Measurements from ENCODE around the gene NEURL1B.

DNA sequence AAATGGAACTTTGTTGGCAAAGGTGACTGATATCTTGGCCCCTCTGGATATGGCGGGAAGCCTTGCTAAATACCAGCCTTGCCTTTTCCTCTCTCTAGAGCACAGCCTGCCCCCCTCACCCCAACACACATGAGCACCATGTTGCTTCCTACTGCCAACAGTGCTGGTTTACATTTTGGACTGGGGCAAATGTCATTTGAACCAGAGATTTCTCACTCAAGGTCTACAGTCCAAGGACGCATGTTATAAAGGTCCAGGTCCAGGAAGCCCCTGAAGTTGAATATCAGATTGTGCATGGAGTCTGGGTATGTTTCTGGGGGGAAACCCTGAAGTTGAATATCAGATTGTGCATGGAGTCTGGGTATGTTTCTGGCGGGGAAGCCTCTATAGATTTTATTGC, 19.9 kb downstream of the NEURL1B start:
- TF ChIP-seq POLR2AphosphoS5 (IDR thresholded peaks at IDR 0.05; ENCODE audit: low read depth): no peak
- TF ChIP-seq, protein P1, sequence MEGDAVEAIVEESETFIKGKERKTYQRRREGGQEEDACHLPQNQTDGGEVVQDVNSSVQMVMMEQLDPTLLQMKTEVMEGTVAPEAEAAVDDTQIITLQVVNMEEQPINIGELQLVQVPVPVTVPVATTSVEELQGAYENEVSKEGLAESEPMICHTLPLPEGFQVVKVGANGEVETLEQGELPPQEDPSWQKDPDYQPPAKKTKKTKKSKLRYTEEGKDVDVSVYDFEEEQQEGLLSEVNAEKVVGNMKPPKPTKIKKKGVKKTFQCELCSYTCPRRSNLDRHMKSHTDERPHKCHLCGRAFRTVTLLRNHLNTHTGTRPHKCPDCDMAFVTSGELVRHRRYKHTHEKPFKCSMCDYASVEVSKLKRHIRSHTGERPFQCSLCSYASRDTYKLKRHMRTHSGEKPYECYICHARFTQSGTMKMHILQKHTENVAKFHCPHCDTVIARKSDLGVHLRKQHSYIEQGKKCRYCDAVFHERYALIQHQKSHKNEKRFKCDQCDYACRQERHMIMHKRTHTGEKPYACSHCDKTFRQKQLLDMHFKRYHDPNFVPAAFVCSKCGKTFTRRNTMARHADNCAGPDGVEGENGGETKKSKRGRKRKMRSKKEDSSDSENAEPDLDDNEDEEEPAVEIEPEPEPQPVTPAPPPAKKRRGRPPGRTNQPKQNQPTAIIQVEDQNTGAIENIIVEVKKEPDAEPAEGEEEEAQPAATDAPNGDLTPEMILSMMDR (IDR thresholded peaks at IDR 0.05; ENCODE audit: insufficient read depth, low read length): no peak

Measured in HL-60 (cell line).